ENCODE data around the gene RNF25. TPM values are rescaled to one million over a fixed set of nuclear protein-coding genes. Genes with fewer than 3 reads are reported as not detected.

RNF25 gene
- total and polyA plus RNA-seq, 2 of the 8 experiments (the other 6 are each of a cell fraction or from before 2014, with no cell fraction given): 19.6 to 29.6 TPM

DNA sequence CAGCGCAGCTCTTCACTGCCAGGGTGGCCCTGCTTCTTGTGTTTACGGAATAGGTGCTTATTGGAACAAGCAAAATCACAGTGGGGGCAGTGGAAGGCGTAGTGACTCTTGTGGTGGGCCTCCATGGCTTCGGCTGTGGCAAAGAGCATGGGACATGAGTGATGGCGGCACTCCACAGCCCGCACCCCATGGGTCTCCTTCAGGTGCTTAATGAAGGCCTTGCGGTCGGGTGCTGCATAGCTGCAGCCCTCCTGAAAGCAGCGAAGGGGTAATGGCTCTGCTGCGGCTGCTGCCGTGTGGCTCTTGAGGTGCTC, 23.1 kb downstream of the RNF25 start:
- CTCF ChIA-PET (ENCODE audit: partially characterized antibody): interaction anchor here (0.8 to 6.0 kb wide), 26 partner anchors 10 to 373 kb away, joined by 3 to 48 read pairs (median 4); partner anchors contain the start of genes BCS1L, PLCD4, RNF25 and STK36

More for the DNA sequence above, 23.1 kb downstream of the RNF25 start:
- H3K18ac ChIP-seq (ENCODE audit: extremely low read depth, low read length): no peak overlapping the region
- no peak overlapping the region for H3K14ac ChIP-seq (ENCODE audit: insufficient read length)
- no peak overlapping the region for H3K4ac ChIP-seq (replicated peaks; ENCODE audit: insufficient read length, low read depth, low read length)
- H3K23me2 ChIP-seq (ENCODE audit: low read depth, low read length): no peaks in the 10 kb centered on the region
- H2AK5ac ChIP-seq (ENCODE audit: low read depth, low read length): no peak overlapping the region
- FAIRE-seq: no peak
- POLR2A ChIA-PET (ENCODE audit: partially characterized antibody): interaction anchor here (1.1 to 3.4 kb wide), 3 partner anchors 9 to 39 kb away, joined by 3 to 16 read pairs (median 3); partner anchors contain the start of genes BCS1L and ZNF142
- no peak overlapping the region for H2BK5ac ChIP-seq (ENCODE audit: low read depth, low read length)
- H2BK20ac ChIP-seq (ENCODE audit: low read length): no peak overlapping the region
- no peak overlapping the region for H3K23ac ChIP-seq (ENCODE audit: insufficient read length)
- WGBS, 2 experiments (ENCODE audit: extremely low coverage in 1 of 2, insufficient coverage in 1 of 2, insufficient read length in 1 of 2, insufficient replicate concordance in 2 of 2, low coverage in 1 of 2, low lambda C conversion rate in 2 of 2, missing lambda C conversion rate in 1 of 2): 90% methylated on average over 11 of the region's 11 CpGs; no CpG with 5 or more reads in 1 of the 2 experiments
- H4K91ac ChIP-seq (replicated peaks; ENCODE audit: insufficient read length, low read length): no peak overlapping the region
- H2AFZ ChIP-seq (ENCODE audit: low read length): no peak overlapping the region
- H2BK15ac ChIP-seq (ENCODE audit: low read length): no peak overlapping the region
- TF ChIP-seq CHD2 (IDR thresholded peaks at IDR 0.05; ENCODE audit: low read length) (no peak), FOSL1 (IDR thresholded peaks at IDR 0.05; ENCODE audit: insufficient read depth, low read depth, low read length) (no peak), SRF (IDR thresholded peaks at IDR 0.05; ENCODE audit: low read depth, low read length) (no peak), CBX5 (IDR thresholded peaks at IDR 0.05; ENCODE audit: low read depth, low read length) (no peak), SIX5 (IDR thresholded peaks at IDR 0.05; ENCODE audit: low read depth, low read length) (no peak), SAP30 (IDR thresholded peaks at IDR 0.05; ENCODE audit: insufficient read depth, insufficient replicate concordance, low read length) (no peak), KDM5A (IDR thresholded peaks at IDR 0.05; ENCODE audit: low read length) (no peak)
- no peaks in the 10 kb centered on the region for H3K79me1 ChIP-seq (ENCODE audit: low read depth, low read length)
- DNase-seq (ENCODE audit: low read depth in 1 of 2, low spot score in 2 of 2): no peak
- H3K27ac ChIP-seq (ENCODE audit: low read depth, low read length): no peak overlapping the region
- H2BK12ac ChIP-seq (ENCODE audit: low read depth, low read length): no peak overlapping the region
- H3K4me3 ChIP-seq (ENCODE audit: extremely low read depth in 1 of 4, insufficient read depth in 2 of 4, low read depth in 3 of 4, low read length in 4 of 4): no peak overlapping the region
- H4K20me1 ChIP-seq (replicated peaks in 1 of 2; ENCODE audit: control insufficient read depth in 1 of 2, insufficient read depth in 2 of 2, low read length in 2 of 2): peaks cover 0 to 16% of the 10 kb centered on the region in 2 experiments
- no peak overlapping the region for H2BK120ac ChIP-seq (replicated peaks; ENCODE audit: low read depth, low read length)
- no peak overlapping the region for H3K56ac ChIP-seq (replicated peaks; ENCODE audit: insufficient read length, low read depth, low read length)
- no peak overlapping the region for H4K8ac ChIP-seq (ENCODE audit: extremely low read depth, insufficient read depth, low read length)
- no peaks in the 10 kb centered on the region for H3K9me3 ChIP-seq (ENCODE audit: insufficient read depth in 2 of 2, low read depth in 1 of 2, low read length in 1 of 2)
- no peak overlapping the region for H3K9ac ChIP-seq (replicated peaks in 1 of 4; ENCODE audit: extremely low read depth in 1 of 4, low read depth in 3 of 4, low read length in 3 of 4)
- no peak overlapping the region for H3K4me2 ChIP-seq (ENCODE audit: insufficient read depth in 1 of 2, low read depth in 2 of 2, low read length in 2 of 2)
- H3K4me1 ChIP-seq (replicated peaks in 1 of 4; ENCODE audit: control insufficient read depth in 3 of 4, insufficient read depth in 4 of 4, low read length in 3 of 4): no peaks in the 10 kb centered on the region
- H3K36me3 ChIP-seq (ENCODE audit: control insufficient read depth in 2 of 4, insufficient read depth in 4 of 4, low read length in 3 of 4): peaks cover 37 to 81% (median 67%) of the 10 kb centered on the region in 4 experiments
- H3K27me3 ChIP-seq (replicated peaks in 1 of 4; ENCODE audit: control insufficient read depth in 3 of 4, extremely low read depth in 1 of 4, insufficient read depth in 3 of 4, low read length in 3 of 4): no peaks in the 10 kb centered on the region
- no peaks in the 10 kb centered on the region; a peak in 1 of 4 replicates for H3K79me2 ChIP-seq (ENCODE audit: control insufficient read depth in 1 of 2, insufficient read depth in 2 of 2, low read length in 2 of 2)
- H4K5ac ChIP-seq (ENCODE audit: insufficient read length, low read depth, low read length): no peak overlapping the region

Measured in H1 (cell line).